Fibroblast of skin of left quadriceps (primary cell): ENCODE data around the gene ITGAE.

ENCODE experiments used
- DNase-seq, 2 experiments: peaks; one replicate each; pipeline ENCODE4 v3.0.0-alpha.2; 2013; ENCODE audit warnings: low read depth in 2 of 2

ITGAE gene

GRCh38 chr17:3695129-3695722 lies 105.8 kb downstream of the ITGAE start:
- DNase-seq: no peak

- DNase-seq: no peak
These were observed 107.2 kb downstream of the ITGAE start for GRCh38 chr17:3693829-3694231.

GRCh38 chr17:3693141-3693540 lies 107.8 kb downstream of the ITGAE start:
- no peak for DNase-seq

GRCh38 chr17:3692346-3692745 lies 108.6 kb downstream of the ITGAE start:
- DNase-seq: no peak

GRCh38 chr17:3691617-3692067 lies 109.3 kb downstream of the ITGAE start:
- no peak for DNase-seq

- no peak for DNase-seq
These were observed 110.8 kb downstream of the ITGAE start for GRCh38 chr17:3690094-3690715.

- DNase-seq: no peak
These were observed 111.5 kb downstream of the ITGAE start for GRCh38 chr17:3689262-3690093.

GRCh38 chr17:3688852-3689261 lies 112.1 kb downstream of the ITGAE start:
- no peak for DNase-seq

GRCh38 chr17:3688027-3688553 lies 112.9 kb downstream of the ITGAE start:
- DNase-seq: no peak

- no peak for DNase-seq
These were observed 115.8 kb downstream of the ITGAE start for GRCh38 chr17:3685174-3685573.

GRCh38 chr17:3683054-3683511 lies 117.9 kb downstream of the ITGAE start:
- DNase-seq: no peak

- DNase-seq: no peak
These were observed 119.0 kb downstream of the ITGAE start for GRCh38 chr17:3682033-3682432.

- DNase-seq: no peak
These were observed 119.4 kb downstream of the ITGAE start for GRCh38 chr17:3681565-3681964.

GRCh38 chr17:3681057-3681456 lies 119.9 kb downstream of the ITGAE start:
- DNase-seq: no peak

GRCh38 chr17:3679531-3680126 lies 121.4 kb downstream of the ITGAE start:
- no peak for DNase-seq

- no peak for DNase-seq
These were observed 122.0 kb downstream of the ITGAE start for GRCh38 chr17:3678821-3679530.

- no peak for DNase-seq
These were observed 122.7 kb downstream of the ITGAE start for GRCh38 chr17:3678095-3678820.

- no peak for DNase-seq
These were observed 125.1 kb downstream of the ITGAE start for GRCh38 chr17:3675886-3676285.

GRCh38 chr17:3672571-3672970 lies 128.4 kb downstream of the ITGAE start:
- no peak for DNase-seq

- DNase-seq: no peak
These were observed 131.4 kb downstream of the ITGAE start for GRCh38 chr17:3669548-3669947.

GRCh38 chr17:3669085-3669347 lies 132.0 kb downstream of the ITGAE start:
- DNase-seq: no peak
